ENCODE measurements around the gene LONP2. TPM values are rescaled to one million over a fixed set of nuclear protein-coding genes. Genes with fewer than 3 reads are reported as not detected.

Gene LONP2
- total and polyA plus RNA-seq, 9 of the 15 experiments (the other 6 are each of a cell fraction or from before 2014, with no cell fraction given): 8.1 to 41.2 (median 25.6) TPM

GRCh38 chr16:48385253-48386150, 141.4 kb downstream of the LONP2 start, which contains the start of gene SIAH1 (continued):
- TF ChIP-seq, protein P1, sequence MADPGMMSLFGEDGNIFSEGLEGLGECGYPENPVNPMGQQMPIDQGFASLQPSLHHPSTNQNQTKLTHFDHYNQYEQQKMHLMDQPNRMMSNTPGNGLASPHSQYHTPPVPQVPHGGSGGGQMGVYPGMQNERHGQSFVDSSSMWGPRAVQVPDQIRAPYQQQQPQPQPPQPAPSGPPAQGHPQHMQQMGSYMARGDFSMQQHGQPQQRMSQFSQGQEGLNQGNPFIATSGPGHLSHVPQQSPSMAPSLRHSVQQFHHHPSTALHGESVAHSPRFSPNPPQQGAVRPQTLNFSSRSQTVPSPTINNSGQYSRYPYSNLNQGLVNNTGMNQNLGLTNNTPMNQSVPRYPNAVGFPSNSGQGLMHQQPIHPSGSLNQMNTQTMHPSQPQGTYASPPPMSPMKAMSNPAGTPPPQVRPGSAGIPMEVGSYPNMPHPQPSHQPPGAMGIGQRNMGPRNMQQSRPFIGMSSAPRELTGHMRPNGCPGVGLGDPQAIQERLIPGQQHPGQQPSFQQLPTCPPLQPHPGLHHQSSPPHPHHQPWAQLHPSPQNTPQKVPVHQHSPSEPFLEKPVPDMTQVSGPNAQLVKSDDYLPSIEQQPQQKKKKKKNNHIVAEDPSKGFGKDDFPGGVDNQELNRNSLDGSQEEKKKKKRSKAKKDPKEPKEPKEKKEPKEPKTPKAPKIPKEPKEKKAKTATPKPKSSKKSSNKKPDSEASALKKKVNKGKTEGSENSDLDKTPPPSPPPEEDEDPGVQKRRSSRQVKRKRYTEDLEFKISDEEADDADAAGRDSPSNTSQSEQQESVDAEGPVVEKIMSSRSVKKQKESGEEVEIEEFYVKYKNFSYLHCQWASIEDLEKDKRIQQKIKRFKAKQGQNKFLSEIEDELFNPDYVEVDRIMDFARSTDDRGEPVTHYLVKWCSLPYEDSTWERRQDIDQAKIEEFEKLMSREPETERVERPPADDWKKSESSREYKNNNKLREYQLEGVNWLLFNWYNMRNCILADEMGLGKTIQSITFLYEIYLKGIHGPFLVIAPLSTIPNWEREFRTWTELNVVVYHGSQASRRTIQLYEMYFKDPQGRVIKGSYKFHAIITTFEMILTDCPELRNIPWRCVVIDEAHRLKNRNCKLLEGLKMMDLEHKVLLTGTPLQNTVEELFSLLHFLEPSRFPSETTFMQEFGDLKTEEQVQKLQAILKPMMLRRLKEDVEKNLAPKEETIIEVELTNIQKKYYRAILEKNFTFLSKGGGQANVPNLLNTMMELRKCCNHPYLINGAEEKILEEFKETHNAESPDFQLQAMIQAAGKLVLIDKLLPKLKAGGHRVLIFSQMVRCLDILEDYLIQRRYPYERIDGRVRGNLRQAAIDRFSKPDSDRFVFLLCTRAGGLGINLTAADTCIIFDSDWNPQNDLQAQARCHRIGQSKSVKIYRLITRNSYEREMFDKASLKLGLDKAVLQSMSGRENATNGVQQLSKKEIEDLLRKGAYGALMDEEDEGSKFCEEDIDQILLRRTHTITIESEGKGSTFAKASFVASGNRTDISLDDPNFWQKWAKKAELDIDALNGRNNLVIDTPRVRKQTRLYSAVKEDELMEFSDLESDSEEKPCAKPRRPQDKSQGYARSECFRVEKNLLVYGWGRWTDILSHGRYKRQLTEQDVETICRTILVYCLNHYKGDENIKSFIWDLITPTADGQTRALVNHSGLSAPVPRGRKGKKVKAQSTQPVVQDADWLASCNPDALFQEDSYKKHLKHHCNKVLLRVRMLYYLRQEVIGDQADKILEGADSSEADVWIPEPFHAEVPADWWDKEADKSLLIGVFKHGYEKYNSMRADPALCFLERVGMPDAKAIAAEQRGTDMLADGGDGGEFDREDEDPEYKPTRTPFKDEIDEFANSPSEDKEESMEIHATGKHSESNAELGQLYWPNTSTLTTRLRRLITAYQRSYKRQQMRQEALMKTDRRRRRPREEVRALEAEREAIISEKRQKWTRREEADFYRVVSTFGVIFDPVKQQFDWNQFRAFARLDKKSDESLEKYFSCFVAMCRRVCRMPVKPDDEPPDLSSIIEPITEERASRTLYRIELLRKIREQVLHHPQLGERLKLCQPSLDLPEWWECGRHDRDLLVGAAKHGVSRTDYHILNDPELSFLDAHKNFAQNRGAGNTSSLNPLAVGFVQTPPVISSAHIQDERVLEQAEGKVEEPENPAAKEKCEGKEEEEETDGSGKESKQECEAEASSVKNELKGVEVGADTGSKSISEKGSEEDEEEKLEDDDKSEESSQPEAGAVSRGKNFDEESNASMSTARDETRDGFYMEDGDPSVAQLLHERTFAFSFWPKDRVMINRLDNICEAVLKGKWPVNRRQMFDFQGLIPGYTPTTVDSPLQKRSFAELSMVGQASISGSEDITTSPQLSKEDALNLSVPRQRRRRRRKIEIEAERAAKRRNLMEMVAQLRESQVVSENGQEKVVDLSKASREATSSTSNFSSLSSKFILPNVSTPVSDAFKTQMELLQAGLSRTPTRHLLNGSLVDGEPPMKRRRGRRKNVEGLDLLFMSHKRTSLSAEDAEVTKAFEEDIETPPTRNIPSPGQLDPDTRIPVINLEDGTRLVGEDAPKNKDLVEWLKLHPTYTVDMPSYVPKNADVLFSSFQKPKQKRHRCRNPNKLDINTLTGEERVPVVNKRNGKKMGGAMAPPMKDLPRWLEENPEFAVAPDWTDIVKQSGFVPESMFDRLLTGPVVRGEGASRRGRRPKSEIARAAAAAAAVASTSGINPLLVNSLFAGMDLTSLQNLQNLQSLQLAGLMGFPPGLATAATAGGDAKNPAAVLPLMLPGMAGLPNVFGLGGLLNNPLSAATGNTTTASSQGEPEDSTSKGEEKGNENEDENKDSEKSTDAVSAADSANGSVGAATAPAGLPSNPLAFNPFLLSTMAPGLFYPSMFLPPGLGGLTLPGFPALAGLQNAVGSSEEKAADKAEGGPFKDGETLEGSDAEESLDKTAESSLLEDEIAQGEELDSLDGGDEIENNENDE (IDR thresholded peaks at IDR 0.05; ENCODE audit: low read depth, low read length): no peak
- TF ChIP-seq CHD1 (IDR thresholded peaks at IDR 0.05; ENCODE audit: low read length) (no peak), CC2D1A (IDR thresholded peaks at IDR 0.05) (no peak), MTA1 (IDR thresholded peaks at IDR 0.05; ENCODE audit: borderline replicate concordance) (no peak), ZNF239 (CRISPR knock-in tag; IDR thresholded peaks at IDR 0.05) (no peak), ZNF75A (CRISPR knock-in tag; IDR thresholded peaks at IDR 0.05) (no peak), SREBF1 (IDR thresholded peaks at IDR 0.05; ENCODE audit: borderline replicate concordance, low read depth, low read length) (no peak)
- TF ChIP-seq, protein P2, sequence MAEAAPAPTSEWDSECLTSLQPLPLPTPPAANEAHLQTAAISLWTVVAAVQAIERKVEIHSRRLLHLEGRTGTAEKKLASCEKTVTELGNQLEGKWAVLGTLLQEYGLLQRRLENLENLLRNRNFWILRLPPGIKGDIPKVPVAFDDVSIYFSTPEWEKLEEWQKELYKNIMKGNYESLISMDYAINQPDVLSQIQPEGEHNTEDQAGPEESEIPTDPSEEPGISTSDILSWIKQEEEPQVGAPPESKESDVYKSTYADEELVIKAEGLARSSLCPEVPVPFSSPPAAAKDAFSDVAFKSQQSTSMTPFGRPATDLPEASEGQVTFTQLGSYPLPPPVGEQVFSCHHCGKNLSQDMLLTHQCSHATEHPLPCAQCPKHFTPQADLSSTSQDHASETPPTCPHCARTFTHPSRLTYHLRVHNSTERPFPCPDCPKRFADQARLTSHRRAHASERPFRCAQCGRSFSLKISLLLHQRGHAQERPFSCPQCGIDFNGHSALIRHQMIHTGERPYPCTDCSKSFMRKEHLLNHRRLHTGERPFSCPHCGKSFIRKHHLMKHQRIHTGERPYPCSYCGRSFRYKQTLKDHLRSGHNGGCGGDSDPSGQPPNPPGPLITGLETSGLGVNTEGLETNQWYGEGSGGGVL (CRISPR knock-in tag; IDR thresholded peaks at IDR 0.05): no peak
- TF ChIP-seq, protein P3, sequence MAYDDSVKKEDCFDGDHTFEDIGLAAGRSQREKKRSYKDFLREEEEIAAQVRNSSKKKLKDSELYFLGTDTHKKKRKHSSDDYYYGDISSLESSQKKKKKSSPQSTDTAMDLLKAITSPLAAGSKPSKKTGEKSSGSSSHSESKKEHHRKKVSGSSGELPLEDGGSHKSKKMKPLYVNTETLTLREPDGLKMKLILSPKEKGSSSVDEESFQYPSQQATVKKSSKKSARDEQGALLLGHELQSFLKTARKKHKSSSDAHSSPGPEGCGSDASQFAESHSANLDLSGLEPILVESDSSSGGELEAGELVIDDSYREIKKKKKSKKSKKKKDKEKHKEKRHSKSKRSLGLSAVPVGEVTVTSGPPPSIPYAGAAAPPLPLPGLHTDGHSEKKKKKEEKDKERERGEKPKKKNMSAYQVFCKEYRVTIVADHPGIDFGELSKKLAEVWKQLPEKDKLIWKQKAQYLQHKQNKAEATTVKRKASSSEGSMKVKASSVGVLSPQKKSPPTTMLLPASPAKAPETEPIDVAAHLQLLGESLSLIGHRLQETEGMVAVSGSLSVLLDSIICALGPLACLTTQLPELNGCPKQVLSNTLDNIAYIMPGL (CRISPR knock-in tag; IDR thresholded peaks at IDR 0.05): no peak
- TF ChIP-seq, protein P4, sequence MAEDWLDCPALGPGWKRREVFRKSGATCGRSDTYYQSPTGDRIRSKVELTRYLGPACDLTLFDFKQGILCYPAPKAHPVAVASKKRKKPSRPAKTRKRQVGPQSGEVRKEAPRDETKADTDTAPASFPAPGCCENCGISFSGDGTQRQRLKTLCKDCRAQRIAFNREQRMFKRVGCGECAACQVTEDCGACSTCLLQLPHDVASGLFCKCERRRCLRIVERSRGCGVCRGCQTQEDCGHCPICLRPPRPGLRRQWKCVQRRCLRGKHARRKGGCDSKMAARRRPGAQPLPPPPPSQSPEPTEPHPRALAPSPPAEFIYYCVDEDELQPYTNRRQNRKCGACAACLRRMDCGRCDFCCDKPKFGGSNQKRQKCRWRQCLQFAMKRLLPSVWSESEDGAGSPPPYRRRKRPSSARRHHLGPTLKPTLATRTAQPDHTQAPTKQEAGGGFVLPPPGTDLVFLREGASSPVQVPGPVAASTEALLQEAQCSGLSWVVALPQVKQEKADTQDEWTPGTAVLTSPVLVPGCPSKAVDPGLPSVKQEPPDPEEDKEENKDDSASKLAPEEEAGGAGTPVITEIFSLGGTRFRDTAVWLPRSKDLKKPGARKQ (CRISPR knock-in tag; IDR thresholded peaks at IDR 0.05): no peak
